GM18867 (cell line): ENCODE results near the gene VMO1.

ENCODE experiments used
- ATAC-seq: cut with Tn5 transposase; IDR thresholded peaks from one replicate; pipeline ENCODE4 v1.9.1; 2021; ENCODE audit warnings: mild to moderate bottlenecking, moderate library complexity; ENCODE audit not compliant: unreplicated experiment

The VMO1 gene

DNA sequence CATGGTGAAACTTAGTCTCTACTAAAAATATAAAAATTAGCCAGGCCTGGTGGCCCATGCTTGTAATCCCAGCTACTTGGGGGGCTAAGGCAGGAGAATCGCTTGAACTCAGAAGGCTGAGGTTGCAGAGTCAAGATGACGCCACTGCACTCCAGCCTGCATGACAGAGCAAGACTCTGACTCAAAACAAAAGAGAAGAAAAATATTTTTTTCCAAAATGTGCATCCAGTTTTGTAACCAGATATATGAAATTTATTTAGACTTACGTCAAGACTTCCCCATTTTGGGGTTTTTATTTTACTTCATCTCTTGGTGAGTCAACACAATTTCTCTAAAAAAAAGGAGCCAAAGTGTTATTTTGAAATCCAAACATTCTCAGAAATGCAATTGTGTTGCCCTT is 20.0 kb downstream of the VMO1 start:
- no peak for ATAC-seq

DNA sequence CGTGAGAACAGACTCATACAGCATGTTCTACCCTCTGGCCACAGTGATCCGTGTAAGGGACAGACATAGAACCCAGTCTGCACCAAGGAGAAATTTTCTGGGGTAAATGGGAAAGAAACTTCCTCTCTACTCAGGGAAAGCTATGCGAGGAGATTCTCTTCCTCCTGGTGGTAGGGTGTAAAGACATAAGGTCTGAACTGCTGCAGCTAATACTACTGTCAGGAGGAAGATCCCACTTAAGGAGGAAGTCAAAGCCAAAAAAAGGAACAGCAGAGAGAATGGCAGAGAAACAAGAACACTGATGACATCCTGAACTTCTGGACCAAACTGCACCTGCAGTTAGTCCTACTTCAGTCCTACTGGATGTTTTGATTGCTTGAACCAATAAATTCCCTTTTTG is 21.6 kb downstream of the VMO1 start:
- no peak for ATAC-seq

DNA sequence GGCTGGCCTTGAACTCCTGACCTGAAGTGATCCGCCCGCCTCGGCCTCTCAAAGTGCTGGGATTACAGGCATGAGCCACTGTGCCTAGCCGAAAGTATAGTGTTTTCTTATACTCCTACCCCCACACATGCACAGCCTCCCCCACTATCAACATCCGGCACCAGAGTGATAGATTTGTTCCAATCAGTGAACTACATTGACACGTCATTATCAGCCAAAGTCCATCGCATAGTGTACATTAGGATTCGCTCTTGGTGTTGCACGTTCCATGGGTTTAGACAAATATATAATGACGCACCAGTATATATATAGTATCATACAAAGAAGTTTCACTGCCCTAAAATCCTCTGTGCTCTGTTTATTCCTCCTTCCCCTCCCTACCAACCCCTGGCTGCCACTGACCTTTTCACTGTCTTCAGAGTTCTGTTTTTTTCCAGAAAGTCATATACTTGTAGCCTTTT is 26.4 kb downstream of the VMO1 start:
- ATAC-seq = no peak

DNA sequence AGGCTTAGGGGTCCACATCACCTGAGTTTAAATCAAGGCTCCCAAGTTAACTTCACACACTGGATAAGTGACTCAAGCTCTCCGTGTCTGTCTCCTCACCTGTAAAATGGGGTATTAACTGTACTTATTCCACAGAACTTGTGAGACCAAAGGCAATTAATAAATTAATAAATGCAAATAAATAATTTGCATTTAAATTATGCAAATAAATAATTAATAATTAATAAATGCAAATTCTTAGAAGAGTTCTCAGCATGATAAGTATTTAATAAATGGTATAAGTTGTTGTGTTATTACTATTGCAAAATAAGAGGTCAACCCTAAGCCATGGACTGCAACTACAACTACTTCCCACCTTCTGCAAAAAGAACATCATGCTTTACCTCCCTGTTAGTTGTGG is 32.8 kb downstream of the VMO1 start:
- no peak for ATAC-seq

DNA sequence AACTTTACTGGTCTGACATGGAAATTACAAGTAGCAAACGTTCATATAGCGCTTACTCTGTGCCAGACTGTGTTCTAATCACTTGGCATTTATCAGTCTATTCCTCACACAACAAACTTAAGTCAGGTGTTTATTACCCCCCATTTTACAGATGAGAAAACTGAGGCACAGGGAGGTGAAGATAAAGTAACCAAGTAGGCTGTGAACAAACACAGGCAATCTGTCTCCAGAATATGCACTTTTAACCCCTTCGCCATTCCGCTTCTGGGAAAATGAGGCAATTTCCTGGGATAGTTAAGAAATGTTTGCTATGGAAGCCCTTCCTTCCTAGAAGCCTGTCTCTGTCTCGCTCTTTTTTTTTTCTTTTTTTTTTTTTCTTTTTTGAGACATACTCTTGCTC is 34.2 kb downstream of the VMO1 start:
- ATAC-seq = no peak

DNA sequence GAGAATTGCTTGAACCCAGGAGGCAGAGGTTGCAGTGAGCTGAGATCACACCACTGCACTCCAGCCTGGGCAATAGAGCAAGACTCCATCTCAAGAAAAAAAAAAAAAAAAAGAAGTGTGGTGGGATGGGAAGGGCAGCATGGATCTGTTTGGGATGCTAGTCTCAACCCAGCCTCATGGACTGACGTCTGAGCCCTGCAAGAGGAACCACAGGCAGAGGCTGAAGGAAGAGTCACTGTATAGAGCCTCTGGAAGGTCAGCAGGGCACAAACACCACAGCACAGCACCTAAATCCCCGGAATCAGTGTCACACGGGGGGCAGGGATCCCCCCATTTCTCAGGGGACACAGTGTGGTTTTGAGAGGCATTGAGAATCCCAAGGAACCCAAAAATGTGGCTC is 35.6 kb downstream of the VMO1 start:
- no peak for ATAC-seq

DNA sequence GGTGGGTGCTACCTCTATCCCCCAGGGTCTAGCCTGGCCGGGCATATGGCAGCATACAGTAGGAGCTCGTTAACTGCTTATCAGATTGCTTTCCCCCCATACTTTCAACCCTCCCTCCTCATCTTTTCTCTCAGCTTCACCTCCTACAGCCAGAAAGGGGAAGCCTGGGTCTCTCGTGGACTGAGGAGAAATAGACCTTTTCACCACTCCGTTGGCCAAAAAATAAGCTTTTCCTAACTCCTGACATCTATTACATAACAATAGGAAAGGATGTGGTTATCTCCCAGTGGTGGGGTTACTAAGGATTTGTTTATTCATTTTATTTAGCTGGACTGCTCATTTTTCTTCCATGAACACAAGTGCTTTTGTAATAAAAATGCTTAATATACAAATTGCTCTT is 37.5 kb downstream of the VMO1 start:
- ATAC-seq = no peak

DNA sequence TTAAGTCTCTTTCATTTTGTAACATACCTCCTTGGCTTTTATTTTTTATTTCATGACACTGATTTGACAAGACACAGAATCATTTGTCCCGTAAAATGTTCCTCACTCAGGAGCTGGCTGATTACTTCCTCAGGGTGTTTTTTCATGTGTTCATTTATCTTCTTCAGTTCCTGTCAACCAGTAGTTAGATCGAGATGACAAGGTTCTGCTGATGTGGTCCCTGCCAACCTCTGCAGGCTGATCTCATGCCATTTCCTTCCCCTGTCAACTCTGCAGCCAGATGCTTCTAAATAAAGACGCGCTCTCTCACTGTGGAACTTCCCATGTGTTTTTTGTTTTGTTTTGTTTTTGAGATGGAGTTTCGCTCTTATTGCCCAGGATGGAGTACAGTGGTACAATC is 38.3 kb downstream of the VMO1 start:
- ATAC-seq = no peak

DNA sequence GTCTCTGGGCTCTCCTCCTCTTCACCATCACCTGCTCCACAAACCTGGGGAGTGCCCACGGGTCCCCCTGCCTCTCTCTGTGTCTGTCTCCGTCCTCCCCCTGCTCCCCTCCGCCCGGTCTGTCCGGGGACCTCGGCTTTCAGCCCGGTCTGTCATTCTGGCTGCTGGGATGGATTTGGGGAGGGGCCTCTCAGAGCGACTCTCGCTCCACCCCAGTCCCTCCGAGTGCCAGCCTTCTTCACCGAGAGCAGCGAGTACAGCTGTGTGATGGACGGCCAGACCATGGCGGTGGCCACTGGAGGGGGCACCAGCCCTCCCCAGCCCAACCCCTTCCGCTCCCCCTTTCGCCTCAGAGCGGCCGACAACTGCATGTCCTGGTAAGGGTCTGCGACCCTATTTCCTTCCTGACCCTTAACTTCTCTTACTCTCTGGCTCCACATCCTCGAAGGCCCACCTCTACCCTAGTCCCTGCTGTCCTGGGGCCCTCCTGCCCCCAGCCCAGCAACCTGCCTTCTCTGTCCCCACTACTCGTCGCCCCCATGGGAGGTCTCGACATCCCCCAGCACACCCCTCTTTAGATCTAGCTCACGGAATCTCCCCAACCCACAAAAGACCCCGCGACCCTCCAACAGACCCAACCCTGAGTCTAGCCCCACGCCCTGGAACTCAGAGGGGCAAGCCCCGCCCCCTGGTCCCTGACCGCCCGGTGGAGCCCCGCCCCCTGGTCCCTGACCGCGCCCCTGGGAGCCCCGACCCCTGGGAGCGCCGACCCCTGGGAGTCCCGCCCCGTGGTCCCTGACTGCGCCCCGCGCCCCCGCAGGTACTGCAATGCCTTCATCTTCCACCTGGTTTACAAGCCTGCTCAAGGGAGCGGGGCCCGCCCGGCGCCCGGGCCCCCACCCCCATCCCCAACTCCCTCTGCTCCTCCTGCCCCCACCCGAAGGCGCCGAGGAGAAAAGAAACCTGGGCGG is 40.9 kb downstream of the VMO1 start:
- no peak for ATAC-seq

DNA sequence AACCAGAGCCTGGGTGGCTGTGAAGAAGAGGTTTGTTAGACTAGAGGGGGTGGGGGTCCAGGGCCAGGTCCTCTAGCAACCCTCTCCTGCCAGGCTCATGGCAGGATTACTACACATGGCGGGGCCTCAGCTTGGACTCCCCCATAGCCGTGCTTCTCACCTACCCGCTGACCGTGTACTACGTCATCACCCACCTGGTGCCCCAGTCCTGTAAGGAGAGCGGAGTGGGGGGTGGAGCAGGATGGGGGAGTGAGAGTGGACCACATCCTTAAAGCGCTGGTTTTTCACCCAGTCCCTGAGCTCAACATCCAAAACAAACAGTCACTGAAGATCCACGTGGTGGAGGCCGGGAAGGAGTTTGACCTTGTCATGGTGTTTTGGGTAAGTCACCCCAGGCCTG is 42.3 kb downstream of the VMO1 start:
- ATAC-seq = no peak

DNA sequence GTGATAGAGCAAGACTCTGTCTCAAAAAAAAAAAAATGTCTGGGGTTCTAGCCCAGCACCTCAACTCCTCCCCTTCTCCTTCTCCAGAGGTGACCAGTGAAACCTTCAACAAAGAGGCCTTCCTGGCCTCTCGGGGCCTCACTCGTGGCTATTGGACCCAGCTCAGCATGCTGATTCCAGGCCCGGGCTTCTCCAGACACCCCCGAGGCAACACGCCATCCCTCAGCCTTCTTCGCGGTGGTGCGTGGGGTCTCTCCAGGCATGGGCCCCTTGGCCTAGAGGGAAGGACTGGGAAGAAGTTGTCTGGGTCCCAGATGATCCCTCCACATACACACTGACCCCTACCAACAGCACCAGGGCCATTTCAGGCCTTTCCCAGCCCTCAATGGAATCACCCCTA is 42.9 kb downstream of the VMO1 start:
- ATAC-seq = no peak

DNA sequence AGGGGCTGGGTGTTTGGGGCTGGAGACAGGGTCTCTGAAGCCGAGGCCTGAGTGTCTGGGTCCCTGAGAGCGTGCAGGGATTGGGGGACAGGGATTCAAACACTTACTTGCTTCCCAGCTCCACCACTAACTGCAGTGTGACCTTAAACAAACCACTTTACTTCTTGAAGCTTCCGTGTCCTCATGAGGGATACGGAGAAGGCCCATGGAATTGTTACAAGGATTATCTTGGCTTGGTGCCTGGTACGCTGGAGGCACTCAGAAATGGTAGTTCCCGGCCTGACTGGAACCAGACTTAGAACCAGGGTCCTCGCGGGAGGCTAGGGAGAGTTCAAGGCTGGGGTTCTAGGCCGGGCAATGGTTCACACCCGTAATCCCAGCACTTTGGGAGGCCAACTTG is 43.5 kb downstream of the VMO1 start:
- ATAC-seq = no peak

DNA sequence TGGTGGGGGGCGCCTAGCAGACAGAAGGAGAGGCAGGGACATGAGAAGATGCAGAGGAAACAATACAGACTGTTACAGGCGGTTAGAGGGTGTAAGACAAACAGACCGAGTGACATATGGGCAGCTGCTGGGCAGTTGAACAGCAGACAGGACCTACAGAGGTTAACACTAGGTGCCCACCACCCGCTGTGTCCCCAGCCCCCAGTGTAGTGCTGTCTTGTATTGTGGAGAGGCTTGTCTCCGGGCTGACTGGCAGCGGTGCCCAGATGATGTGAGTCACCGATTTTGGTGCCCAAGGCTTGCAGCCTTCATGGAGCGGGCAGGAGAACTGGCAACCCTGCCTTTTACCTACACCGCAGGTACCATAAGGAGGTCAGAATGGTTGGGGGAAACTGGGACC is 44.0 kb downstream of the VMO1 start:
- ATAC-seq = no peak

DNA sequence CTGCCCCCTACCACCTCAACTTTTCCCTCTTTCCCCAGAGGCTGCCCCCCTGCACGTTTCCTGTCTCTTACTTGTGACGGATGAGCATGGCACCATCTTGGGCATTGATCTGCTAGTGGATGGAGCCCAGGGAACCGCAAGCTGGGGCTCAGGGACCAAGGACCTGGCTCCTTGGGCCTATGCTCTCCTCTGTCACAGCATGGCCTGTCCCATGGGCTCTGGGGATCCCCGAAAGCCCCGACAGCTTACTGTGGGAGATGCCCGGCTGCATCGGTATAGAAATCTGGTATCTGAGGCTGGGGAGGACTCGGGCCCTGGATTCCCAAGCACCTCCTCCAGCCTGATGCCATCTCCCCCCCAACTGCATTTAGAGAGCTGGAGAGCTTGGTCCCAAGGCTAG is 44.6 kb downstream of the VMO1 start:
- ATAC-seq = no peak

DNA sequence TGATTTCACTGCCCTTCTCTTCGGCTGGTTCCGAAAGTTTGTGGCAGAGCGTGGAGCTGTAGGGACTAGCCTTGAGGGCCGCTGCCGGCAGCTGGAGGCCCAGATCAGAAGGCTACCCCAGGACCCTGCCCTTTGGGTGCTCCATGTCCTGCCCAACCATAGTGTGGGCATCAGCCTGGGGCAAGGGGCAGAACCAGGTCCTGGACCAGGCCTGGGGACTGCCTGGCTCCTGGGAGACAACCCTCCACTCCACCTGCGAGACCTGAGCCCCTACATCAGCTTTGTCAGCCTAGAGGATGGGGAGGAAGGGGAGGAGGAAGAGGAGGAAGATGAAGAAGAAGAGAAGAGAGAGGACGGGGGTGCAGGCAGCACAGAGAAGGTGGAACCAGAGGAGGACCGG is 45.6 kb downstream of the VMO1 start:
- ATAC-seq = no peak

DNA sequence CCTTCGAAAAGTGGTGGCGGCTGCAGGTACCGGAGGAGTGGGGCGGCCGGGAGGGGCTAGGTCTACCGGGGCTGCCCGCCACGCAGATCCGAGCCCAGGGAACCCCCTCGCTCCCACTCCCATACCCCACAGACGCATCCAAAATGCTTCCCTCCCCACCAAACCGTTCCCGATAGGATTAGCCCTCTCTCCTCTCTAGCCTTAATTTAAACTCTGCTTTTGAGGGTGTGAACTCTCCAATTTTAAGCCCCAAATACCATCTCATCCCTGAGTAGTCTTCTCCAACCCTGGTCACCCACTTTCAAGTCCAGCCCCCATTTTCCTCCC is 46.2 kb downstream of the VMO1 start:
- no peak for ATAC-seq

DNA sequence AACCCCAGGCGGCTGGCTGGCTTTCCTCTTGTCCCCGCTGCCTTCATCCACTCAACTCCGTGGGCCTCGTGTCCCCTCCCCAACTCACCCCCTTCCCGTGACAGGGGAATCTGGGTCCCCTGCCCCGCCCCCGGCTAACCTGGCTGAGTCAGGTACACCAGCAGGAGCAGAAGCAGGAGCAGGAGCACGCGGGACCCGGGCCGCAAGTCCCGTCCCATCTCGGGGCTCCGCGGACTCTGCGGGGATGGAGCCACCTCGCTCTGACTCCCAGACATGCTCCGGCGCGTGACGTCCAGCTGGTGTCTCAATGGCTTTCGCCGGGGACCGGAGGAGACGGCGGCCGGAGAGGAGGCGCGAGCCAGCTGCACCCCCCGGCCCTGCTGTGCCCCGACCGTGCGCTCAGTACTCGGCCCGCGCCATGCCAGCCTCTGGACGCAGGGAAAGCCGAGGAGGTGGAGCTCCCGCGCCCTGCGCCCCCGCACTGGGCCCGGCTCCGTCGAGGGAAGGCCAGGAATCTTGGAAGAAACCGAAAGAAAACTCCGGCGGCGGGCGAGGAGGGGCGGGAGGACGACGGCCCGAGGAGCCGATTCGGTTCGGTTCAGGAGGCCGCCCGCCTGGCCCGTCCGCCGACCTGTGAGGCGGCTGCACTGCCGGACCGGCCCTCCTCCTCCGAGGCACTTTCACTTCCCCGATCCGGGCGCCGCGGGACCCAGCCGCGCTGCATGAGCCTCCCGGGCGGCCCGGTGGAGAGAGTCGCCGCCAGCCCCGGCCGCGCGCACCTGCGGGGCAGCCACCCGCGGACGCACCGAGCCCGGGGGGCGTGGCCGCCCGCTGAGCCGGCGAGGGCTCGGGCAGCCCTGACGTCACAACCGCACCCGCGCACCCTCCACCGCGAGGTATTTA is 46.8 kb downstream of the VMO1 start, which contains the start of the genes CXCL16 and ZMYND15:
TSS of gene CXCL16 (minus strand) at position 807 of the 903 bp plus-strand sequence. CDS start at position 218, 589 bp downstream.
TSS of gene ZMYND15 (plus strand) at position 712 of the 903 bp plus-strand sequence. CDS start 716 bp downstream, outside the sequence.
- no peak for ATAC-seq

DNA sequence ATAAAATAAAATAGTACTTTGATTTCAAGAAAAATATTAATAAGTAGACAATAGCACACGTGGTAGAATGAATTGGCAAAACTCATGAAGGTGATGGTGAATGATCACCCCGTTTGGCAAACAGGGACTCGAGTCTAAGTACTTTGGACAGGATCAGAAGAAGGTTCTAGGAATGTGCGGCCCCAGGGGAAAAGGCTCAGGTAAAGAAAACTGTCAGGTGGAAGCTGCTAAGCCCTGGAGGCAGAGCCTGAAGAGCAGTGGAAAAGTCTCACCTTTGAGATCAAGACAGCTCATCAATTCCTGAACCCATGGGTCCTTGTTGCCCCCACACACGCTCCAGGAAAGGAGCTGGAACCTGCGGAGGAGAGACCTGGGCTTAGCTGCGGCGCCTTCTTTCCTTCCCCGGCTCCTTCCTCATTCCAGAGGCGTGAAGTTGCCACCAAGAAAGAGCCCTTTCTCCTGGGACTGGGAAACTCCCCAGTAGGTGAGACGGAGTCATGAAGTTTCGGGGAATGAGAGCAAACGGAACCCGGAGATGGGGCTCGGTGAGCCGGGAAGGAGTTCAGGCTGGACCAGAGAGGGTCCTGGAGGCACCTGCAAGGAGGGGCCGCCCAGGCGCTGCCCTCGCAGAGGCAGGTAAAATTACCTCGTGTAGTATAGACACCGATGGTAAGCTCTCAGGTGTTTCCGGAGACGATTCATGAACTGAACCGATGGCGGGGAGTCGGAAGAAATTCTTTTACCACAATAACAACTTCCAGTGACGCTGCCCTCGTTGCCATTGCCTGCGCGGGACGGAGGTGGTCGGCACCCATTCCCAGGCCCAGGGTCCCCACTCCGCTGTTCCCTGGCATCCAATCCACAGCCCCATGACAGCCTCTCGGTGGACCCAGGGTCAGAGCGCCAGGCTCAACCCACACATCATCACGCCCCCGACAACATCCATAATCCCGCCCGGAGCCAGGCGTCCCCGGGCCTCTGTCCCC is 47.7 kb downstream of the VMO1 start:
- no peak for ATAC-seq

DNA sequence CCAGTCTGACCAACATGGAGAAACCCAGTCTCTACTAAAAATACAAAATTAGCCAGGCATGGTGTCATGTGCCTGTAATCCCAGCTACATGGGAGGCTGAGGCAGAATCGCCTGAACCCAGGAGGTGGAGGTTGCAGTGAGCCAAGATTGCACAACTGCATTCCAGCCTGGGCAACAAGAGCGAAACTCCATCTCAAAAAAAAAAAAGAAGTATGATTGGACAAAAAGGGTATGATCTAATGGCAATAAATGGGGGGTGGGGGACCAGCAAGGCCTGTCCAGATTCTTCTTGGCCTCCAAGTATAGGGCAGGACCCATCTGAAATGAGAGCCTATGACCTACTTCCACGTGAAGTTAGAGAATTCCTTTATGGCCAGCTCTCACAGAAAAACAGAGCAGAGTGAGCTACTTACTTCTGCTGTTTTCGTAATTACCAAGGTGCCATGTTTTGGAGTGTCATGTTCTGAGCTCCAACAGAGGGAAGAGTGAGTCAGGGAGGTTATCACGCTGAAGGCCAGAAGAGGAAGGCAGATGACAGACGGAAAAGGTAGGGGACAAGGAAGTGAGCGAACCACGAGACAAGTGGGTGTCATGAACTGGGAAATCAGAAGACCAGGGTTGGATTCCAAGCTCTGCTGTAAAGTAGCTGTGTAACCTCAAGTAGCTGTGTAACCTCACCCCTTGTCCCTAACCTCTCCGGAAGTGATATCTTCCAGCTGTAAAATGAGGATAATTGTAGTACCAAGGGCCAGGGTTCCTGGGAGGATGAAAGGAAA is 50.1 kb downstream of the VMO1 start:
- ATAC-seq = no peak
